Endometrial microvascular endothelial cells (primary cell): ENCODE data around the gene THOC5. TPM values are rescaled to one million over a fixed set of nuclear protein-coding genes. Genes with fewer than 3 reads are reported as not detected.
"Not testable (repeated sequence)": the region's sequence is repeated elsewhere in the genome, so short reads cannot be mapped to it uniquely, and the experiment has no call there.

Experiments used
- in situ Hi-C: cut with HindIII; loops from 2 replicates; pipeline ENCODE4 v1.10.0; 2017; ENCODE audit warnings: low sequenced_read_pairs, low pct_unique_long_range_greater_than_20kb; ENCODE audit errors: inconsistent ontology term
- total RNA-seq: library from RNA; depleted of rRNA; stranded (reverse); fragments of >200 nt; gene quantifications from one replicate; pipeline ENCODE4 v1.2.3, GENCODE V29; 2015; ENCODE audit errors: inconsistent ontology term

THOC5 gene
- total RNA-seq, 1 donor from 2014 or later: 47.7 TPM

DNA sequence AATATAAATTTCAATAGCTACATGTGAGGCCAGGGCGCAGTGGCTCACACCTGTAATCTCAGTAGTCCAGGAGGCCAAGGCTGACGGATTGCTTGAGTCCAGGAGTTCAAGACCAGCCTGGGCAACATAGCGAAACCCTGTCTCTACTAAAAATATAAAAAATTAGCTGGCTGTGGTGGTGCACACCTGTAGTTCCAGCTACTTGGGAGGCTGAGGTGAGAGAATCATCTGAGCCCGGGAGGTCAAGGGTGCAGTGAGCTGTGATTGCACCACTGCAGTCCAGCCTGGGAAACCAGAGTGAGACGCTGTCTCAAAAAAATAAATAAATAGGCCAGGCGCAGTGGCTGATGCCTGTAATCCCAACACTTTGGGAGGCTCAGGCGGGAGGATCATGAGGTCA lies 13.0 kb upstream of the THOC5 start:
- in situ Hi-C loops: not testable (repeated sequence)

- in situ Hi-C loops: no loop called here
These were observed 10.3 kb upstream of the THOC5 start for GRCh38 chr22:29563652-29564460.

GRCh38 chr22:29559853-29560252 lies 6.3 kb upstream of the THOC5 start:
- in situ Hi-C loops: no loop called here

DNA sequence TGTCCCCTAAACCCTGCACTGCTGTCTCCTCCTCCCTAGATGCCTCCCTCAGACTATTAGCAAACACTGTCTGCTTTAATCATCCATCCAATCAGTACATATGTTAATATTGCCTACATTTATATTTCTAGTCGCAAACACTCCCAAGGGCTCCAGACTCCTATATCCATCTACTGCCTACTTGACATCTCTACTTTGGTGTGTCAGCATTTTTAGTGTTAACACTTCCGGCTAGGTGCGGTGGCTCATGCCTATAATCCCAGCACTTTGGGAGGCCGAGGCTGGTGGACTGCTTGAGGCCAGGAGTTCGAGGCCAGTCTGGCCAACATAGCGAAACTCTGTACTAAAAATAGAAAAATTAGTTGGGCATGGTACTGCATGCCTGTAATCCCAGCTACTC lies 5.5 kb upstream of the THOC5 start:
- in situ Hi-C loops: no loop called here

DNA sequence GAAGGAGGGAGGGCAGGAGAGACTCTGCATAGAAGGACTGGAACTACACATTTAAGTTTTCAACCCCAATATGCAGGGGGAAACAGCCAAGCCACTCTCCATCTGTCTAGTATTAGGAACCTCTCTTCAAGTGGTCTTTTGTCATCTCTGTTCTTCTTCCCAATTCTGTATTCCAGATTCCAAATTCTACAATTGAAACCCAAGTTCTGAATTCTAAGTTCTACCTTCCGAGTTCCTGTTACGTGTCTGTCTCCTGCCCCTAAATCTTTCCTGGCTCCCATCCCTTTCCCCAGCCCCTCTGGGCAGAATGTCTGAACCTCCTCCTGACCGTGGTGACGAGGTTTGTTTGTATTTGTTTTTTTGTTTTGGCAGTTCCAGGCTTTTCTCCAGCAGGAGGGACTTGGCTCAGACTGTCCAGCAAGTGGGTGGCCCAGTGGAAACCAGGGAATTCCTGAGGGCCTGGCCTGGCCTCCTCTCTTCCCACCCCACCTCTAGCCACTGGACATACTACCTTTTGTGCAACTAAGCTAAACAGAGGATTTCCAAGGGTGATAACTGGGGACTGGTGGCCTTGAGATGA lies 1.6 kb upstream of the THOC5 start:
- in situ Hi-C loops: no loop called here

GRCh38 chr22:29552357-29552756 lies 1.2 kb downstream of the THOC5 start:
- in situ Hi-C loops: not testable (repeated sequence)

DNA sequence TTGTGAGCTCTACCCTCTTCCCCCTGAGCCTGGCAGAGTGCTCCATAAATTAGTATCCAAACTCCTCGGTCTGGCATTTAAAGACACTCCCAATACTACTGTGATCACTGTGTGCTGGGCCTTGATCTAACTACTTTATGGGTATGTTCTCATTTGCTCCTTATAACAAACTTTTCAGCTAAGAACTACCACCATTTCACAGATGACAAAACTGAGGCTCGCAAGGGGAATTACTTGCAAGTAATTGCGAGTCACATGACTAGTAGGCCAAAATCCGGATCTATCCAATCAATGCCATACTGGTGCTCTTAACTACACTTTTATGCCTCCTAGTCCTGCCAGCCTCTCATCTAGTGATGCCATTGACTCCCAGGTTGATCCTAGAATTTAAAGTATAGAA lies 3.6 kb downstream of the THOC5 start:
- in situ Hi-C loops: no loop called here

- in situ Hi-C loops: not testable (repeated sequence)
These were observed 8.5 kb downstream of the THOC5 start for GRCh38 chr22:29545045-29545444.

GRCh38 chr22:29541845-29542244 lies 11.7 kb downstream of the THOC5 start:
- in situ Hi-C loops: no loop called here

GRCh38 chr22:29539105-29539504 lies 14.5 kb downstream of the THOC5 start:
- in situ Hi-C loops: no loop called here

DNA sequence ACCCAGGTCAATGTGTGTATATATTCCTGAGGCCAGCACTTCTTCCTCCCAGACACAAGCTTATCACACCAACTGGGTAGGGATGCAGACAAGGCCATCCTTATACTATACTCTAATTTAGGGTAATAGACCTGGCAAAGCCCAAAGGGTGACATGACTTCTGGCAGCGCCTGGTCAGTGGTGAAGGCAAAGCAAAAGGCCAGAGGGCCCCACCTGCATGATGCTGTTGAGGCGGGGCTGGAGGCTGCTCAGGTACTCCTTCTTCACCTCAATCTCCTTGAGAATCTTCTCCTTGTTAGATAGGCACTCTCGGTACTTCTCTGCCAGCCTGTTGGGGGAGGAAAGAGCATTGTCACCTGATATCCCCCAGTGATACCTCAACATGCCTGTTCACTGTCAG lies 17.1 kb downstream of the THOC5 start:
- in situ Hi-C loops: no loop called here

DNA sequence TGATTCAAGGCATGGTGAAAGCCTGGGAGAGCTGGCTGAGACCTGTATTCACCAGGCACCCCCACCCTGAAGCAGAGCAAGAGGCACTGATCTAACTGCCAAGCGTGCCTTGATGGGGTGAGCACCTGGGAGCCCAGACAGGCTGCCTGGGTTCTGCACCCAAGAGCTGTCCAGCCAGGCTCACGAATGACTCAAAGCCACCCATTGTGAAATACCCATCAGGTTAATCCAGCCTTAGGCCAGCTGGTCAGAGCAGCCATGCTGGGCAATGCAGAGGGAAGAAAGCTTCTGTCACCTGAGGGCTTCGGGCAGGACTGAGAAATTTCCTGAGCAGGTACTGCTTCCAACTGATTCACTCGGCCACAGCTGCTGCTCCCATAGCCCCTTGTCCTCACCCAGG lies 22.1 kb downstream of the THOC5 start:
- in situ Hi-C loops: no loop called here

GRCh38 chr22:29530716-29531115 lies 22.8 kb downstream of the THOC5 start:
- in situ Hi-C loops: no loop called here

- in situ Hi-C loops: no loop called here
These were observed 25.4 kb downstream of the THOC5 start for GRCh38 chr22:29528144-29528543.

GRCh38 chr22:29524442-29525191 lies 28.9 kb downstream of the THOC5 start:
- in situ Hi-C loops: no loop called here

DNA sequence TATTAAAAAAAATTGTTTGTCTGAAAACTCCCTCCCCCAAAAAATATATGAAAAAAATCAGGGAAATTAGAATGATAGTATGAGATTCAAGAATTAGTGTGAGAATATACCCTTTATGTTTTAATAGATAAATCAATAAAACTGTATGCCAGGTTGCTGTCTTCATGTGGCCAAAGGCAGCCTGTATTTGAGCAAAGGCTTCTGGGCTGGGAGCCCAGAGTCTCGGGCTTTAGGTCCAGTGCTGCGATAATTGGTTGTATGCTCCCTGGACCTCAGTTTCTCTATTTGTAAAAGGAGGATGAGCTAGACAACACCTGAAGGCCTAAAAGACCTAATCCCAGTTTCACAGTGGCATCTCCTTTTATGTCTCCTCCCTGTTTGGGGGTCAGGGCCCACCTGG lies 29.8 kb downstream of the THOC5 start:
- in situ Hi-C loops: no loop called here

DNA sequence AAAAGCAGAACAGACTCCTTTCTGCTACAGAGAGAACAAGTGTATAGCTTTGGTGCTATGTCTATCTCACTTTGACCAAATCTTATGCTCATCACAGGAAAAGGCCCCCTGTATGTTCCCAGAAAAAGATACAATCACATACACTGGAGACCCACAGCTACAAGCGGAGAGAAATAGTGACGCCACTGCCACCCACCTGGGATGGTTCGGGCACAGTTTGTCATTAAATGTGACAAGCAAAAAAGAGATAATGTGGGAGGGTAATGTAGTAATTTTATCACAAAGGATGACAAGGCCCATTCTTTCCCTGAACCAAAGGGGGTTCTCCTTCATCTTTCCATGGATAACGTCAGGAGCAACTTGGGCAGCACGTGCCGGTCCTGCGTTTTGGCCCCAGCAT lies 32.0 kb downstream of the THOC5 start:
- in situ Hi-C loops: no loop called here

DNA sequence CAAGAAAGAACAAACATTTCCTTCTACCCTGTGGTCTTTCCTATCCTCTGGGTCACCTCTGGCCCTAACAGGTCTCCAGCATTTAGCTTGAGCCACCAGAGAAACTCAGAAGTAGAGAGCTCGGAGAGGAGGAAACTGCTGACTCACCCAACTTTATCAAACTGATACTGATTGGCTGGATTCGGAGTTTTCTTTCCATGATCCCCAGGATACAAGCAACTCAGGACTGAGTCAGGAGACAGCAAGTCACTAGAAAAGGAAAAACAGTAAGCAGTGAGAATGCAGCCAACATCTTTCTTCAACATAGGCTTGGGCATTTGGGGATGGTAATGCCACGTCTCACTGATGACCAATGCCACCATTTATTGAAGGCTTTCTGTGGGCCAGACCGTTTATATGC lies 32.7 kb downstream of the THOC5 start:
- in situ Hi-C loops: no loop called here

- in situ Hi-C loops: no loop called here
These were observed 33.6 kb downstream of the THOC5 start for GRCh38 chr22:29519996-29520395.

DNA sequence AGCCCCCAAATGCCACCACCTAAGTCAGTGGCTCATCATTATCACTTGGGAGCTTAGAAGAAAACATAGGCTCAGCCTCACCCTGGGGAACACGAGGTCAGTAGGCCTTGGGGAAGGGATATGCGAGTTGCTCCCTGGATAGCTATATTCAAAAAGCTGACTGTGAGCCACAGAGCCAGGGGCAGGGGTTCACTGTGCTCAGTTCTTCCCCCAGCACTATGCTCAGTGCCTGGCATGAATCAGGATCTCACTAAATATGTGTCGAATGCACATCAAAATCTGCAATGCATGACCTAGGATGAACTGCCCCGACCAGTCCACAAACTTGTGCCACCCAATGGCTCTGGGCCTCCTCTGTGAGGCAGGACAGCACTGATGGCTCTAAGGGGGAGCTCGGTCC lies 35.1 kb downstream of the THOC5 start:
- in situ Hi-C loops: no loop called here
